HepG2 (cell line): ENCODE results near the gene ACAP2. TPM values are rescaled to one million over a fixed set of nuclear protein-coding genes. Genes with fewer than 3 reads are reported as not detected.
A peak's percentile ranks its signal among the peaks of the same experiment; 100 is the strongest.

Source experiments
- ATAC-seq: fragments of 200-7000 bp; cut with Tn5 transposase; 3 replicates; pipeline ENCODE4 v1.9.1; 2020; ENCODE audit warnings: mild to moderate bottlenecking, moderate library complexity
- BruUV-seq: library from RNA; stranded (reverse); fragments of 400-500 nt; replicated peaks from 2 replicates; lab custom pipeline; 2021; lab: Mats Ljungman, UMichigan
- CTCF ChIA-PET: fragments of 300-600 bp; formaldehyde crosslinking; extraction: SDS; loops from one replicate; lab custom pipeline; 2021; ENCODE audit warnings: low total read pairs, inconsistent platforms, low intra/inter-chr PET ratio; lab: Yijun Ruan, JAX
- POLR2A ChIA-PET: fragments of 350-600 bp; sonication (Branson Sonifier 250); formaldehyde crosslinking; loops from one replicate; lab custom pipeline; 2020; ENCODE audit warnings: antibody characterized with exemption, inconsistent platforms; lab: Yijun Ruan, JAX
- DNase-seq: peaks from one replicate; pipeline ENCODE4 v3.0.0-alpha.2; 2015; ENCODE audit warnings: low spot score
- FAIRE-seq: peaks from 3 replicates; lab custom pipeline; 2011; peaks lifted over from hg19 to GRCh38; lab: Jason Lieb, UNC
- H2AFZ ChIP-seq: one replicate; pipeline ENCODE4 v1.6.1; 2011; ENCODE audit warnings: low read length, inconsistent platforms
- H3K27ac ChIP-seq: fragments of 300-600 bp; 3 replicates; pipeline ENCODE4 v1.8.0; 2011; ENCODE audit warnings: mixed run types, mild to moderate bottlenecking, mixed read lengths, low read length, inconsistent platforms; ENCODE audit not compliant: insufficient read depth; ENCODE audit errors: extremely low read length
- H3K27me3 ChIP-seq, 2 experiments: fragments of 200-600 bp in 1 of 2; 2 replicates in 1 of 2; 3 replicates in 1 of 2; pipeline versions ENCODE4 v1.6.0 to v1.8.0; 2011; ENCODE audit warnings: low read length in 2 of 2, mild to moderate bottlenecking in 2 of 2, moderate library complexity in 2 of 2, inconsistent platforms in 1 of 2; ENCODE audit not compliant: insufficient read depth in 2 of 2, control insufficient read depth in 1 of 2
- H3K36me3 ChIP-seq, 2 experiments: fragments of 200-600 bp in 1 of 2; replicated peaks in 1 of 2; 2 replicates in 1 of 2; 3 replicates in 1 of 2; pipeline versions ENCODE4 v1.5.1 to v1.8.0; 2011; ENCODE audit warnings: low read length in 2 of 2, inconsistent platforms in 1 of 2; ENCODE audit not compliant: insufficient read depth in 2 of 2, control insufficient read depth in 1 of 2
- H3K4me1 ChIP-seq: 2 replicates; pipeline ENCODE4 v1.5.1; 2012; ENCODE audit warnings: low read length, inconsistent platforms; ENCODE audit not compliant: insufficient read depth
- H3K4me2 ChIP-seq: 2 replicates; pipeline ENCODE4 v1.6.0; 2011; ENCODE audit warnings: low read depth, low read length, inconsistent platforms
- H3K4me3 ChIP-seq, 3 experiments: fragments of 200-600 bp in 1 of 3; sonication (generic), shearing (Covaris generic) in 1 of 3; replicated peaks in 1 of 3; 2 replicates each; pipeline ENCODE4 v1.5.1; 2011 to 2016; ENCODE audit warnings: low read length in 3 of 3, inconsistent platforms in 2 of 3, low read depth in 2 of 3, mild to moderate bottlenecking in 2 of 3, control low read depth in 1 of 3, mixed read lengths in 1 of 3; ENCODE audit not compliant: insufficient read depth in 1 of 3
- H3K79me2 ChIP-seq: one replicate; pipeline ENCODE4 v1.6.1; 2011; ENCODE audit warnings: low read length, inconsistent platforms; ENCODE audit not compliant: insufficient read depth
- H3K9ac ChIP-seq: 2 replicates; pipeline ENCODE4 v1.6.0; 2011; ENCODE audit warnings: mild to moderate bottlenecking, low read depth, low read length, inconsistent platforms; ENCODE audit not compliant: insufficient read depth
- H3K9me3 ChIP-seq: 2 replicates; pipeline ENCODE4 v1.5.1; 2012; ENCODE audit warnings: mild to moderate bottlenecking, low read length
- H4K20me1 ChIP-seq: 2 replicates; pipeline ENCODE4 v1.6.0; 2011; ENCODE audit warnings: inconsistent platforms, mild to moderate bottlenecking, low read length, moderate library complexity; ENCODE audit not compliant: insufficient read depth
- GMEB2 ChIP-seq: IDR thresholded peaks from 2 replicates; pipeline ENCODE4 v1.6.1; 2016; ENCODE audit warnings: missing biosample characterization, missing genetic modification reagents, low read depth
- PPARG ChIP-seq: conservative IDR thresholded peaks from 2 replicates; pipeline ENCODE4 v1.6.1; 2016; ENCODE audit warnings: missing biosample characterization, missing genetic modification reagents
- SOX13 ChIP-seq, 3 experiments: fragments of 450-650 bp in 1 of 3; sonication (generic) in 1 of 3; formaldehyde crosslinking in 1 of 3; IDR thresholded peaks in 2 of 3; conservative IDR thresholded peaks in 1 of 3; 2 replicates each; pipeline versions ENCODE4 v1.5.0 to v1.6.1; 2016 to 2020; ENCODE audit warnings: antibody characterized with exemption in 1 of 3, mild to moderate bottlenecking in 1 of 3, missing compliant biosample characterization in 1 of 3, missing genetic modification reagents in 1 of 3, moderate library complexity in 1 of 3
- SOX5 ChIP-seq: IDR thresholded peaks from 2 replicates; pipeline ENCODE4 v1.6.1; 2016; ENCODE audit warnings: borderline replicate concordance
- ZNF224 ChIP-seq: sonication (generic); formaldehyde crosslinking; IDR thresholded peaks from 2 replicates; pipeline ENCODE4 v1.5.0; 2020; ENCODE audit warnings: mild to moderate bottlenecking, missing genetic modification reagents
- ZNF709 ChIP-seq: sonication (generic); formaldehyde crosslinking; IDR thresholded peaks from 2 replicates; pipeline ENCODE4 v1.5.0; 2020; ENCODE audit warnings: mild to moderate bottlenecking, missing genetic modification reagents
- WGBS: methylation state at CpG from one replicate; pipeline ENCODE4 v1.1.6; 2017; ENCODE audit warnings: low lambda C conversion rate; 5-methylcytosine and 5-hydroxymethylcytosine counted together
- in situ Hi-C: cut with HindIII; loops from 2 replicates; pipeline ENCODE4 v1.10.0; 2017; ENCODE audit warnings: low pct_unique_long_range_greater_than_20kb; ENCODE audit not compliant: extremely low pct_ligation_motif_present
- intact Hi-C: fragments of 100-400 bp; cut with micrococcal nuclease; formaldehyde crosslinking; loops from one replicate; pipeline ENCODE4 v1.10.0; 2022; ENCODE audit not compliant: unreplicated experiment
- polyA plus RNA-seq, 8 experiments: library from polyadenylated mRNA; depleted of rRNA in 3 of 8; stranded (reverse) in 7 of 8; unstranded in 1 of 8; fragments of >200 nt; fragmentation: Illumina TruSeq in 4 of 8; extraction: Trizol in 4 of 8; gene quantifications; 2 replicates each; pipeline versions ENCODE4 v1.2.1 to v1.2.3, GENCODE V29; 2011 to 2016; ENCODE audit warnings: low read depth in 4 of 8, missing spikeins in 1 of 8, mixed read lengths in 1 of 8; ENCODE audit not compliant: insufficient read depth in 1 of 8
- total RNA-seq, 5 experiments: library from RNA; depleted of rRNA; stranded (reverse); fragments of >200 nt; fragmentation: Illumina TruSeq; extraction: Trizol; gene quantifications; 2 replicates each; pipeline ENCODE4 v1.2.3, GENCODE V29; 2016; ENCODE audit warnings: low read depth in 1 of 5
- TF ChIP-seq, protein P1 (sequence below): fragments of 450-650 bp; IDR thresholded peaks from 2 replicates; pipeline ENCODE4 v1.6.1; 2017; ENCODE audit warnings: mild to moderate bottlenecking
- TF ChIP-seq, protein P2 (sequence below), 2 experiments: fragments of 450-650 bp in 1 of 2; sonication (generic) in 1 of 2; formaldehyde crosslinking; IDR thresholded peaks; 2 replicates each; pipeline versions ENCODE4 v1.5.0 to v1.8.0; 2020 to 2022; ENCODE audit warnings: mild to moderate bottlenecking in 1 of 2, missing genetic modification reagents in 1 of 2

The ACAP2 gene
- total and polyA plus RNA-seq, 2 of the 13 experiments (the other 11 are each of a cell fraction or from before 2014, with no cell fraction given), result 7.3 to 23.9 TPM

- TF ChIP-seq, protein P1, sequence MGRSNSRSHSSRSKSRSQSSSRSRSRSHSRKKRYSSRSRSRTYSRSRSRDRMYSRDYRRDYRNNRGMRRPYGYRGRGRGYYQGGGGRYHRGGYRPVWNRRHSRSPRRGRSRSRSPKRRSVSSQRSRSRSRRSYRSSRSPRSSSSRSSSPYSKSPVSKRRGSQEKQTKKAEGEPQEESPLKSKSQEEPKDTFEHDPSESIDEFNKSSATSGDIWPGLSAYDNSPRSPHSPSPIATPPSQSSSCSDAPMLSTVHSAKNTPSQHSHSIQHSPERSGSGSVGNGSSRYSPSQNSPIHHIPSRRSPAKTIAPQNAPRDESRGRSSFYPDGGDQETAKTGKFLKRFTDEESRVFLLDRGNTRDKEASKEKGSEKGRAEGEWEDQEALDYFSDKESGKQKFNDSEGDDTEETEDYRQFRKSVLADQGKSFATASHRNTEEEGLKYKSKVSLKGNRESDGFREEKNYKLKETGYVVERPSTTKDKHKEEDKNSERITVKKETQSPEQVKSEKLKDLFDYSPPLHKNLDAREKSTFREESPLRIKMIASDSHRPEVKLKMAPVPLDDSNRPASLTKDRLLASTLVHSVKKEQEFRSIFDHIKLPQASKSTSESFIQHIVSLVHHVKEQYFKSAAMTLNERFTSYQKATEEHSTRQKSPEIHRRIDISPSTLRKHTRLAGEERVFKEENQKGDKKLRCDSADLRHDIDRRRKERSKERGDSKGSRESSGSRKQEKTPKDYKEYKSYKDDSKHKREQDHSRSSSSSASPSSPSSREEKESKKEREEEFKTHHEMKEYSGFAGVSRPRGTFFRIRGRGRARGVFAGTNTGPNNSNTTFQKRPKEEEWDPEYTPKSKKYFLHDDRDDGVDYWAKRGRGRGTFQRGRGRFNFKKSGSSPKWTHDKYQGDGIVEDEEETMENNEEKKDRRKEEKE, result no peak
- TF ChIP-seq, protein P2, sequence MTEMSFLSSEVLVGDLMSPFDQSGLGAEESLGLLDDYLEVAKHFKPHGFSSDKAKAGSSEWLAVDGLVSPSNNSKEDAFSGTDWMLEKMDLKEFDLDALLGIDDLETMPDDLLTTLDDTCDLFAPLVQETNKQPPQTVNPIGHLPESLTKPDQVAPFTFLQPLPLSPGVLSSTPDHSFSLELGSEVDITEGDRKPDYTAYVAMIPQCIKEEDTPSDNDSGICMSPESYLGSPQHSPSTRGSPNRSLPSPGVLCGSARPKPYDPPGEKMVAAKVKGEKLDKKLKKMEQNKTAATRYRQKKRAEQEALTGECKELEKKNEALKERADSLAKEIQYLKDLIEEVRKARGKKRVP (CRISPR knock-in tag; IDR thresholded peaks at IDR 0.05), result no peak
Measured at GRCh38 chr3:195397524-195397923, 45.3 kb downstream of the ACAP2 start (continued).

GRCh38 chr3:195395208-195395816 is 47.5 kb downstream of the ACAP2 start:
- TF ChIP-seq SOX5 (CRISPR knock-in tag), result peak; percentile 51
- TF ChIP-seq SOX13 (IDR thresholded peaks at IDR 0.05), result no peak
- TF ChIP-seq SOX13 (CRISPR knock-in tag; conservative IDR thresholded peaks at IDR 0.05 in 1 of 2, IDR thresholded peaks at IDR 0.05 in 1 of 2), result peak in 1 of 2 experiments; percentile 61; a peak in 1 of 4 replicates
- no peak for TF ChIP-seq GMEB2
- no peak for TF ChIP-seq ZNF709 (CRISPR knock-in tag)
- no peak for TF ChIP-seq ZNF224 (CRISPR knock-in tag)
- peak; percentile 62 for TF ChIP-seq PPARG
- TF ChIP-seq, all 625 proteins: peak for 3
- FAIRE-seq (no peak), ATAC-seq (no peak), DNase-seq (peak; percentile 5)
- 98% methylated on average over 4 of the region's 4 CpGs for WGBS
- peaks cover 19% of the 10 kb centered on the region for H3K4me1 ChIP-seq
- no peaks in the 10 kb centered on the region for H4K20me1 ChIP-seq
- in situ Hi-C loops (no loop called here), intact Hi-C loops (no loop called here)
- no peaks in the 10 kb centered on the region for H3K27me3 ChIP-seq
- no peaks in the 10 kb centered on the region; a peak in 1 of 5 replicates for H3K36me3 ChIP-seq
- H3K79me2 ChIP-seq, result peaks cover 3% of the 10 kb centered on the region
- H3K9me3 ChIP-seq, result no peaks in the 10 kb centered on the region
- no peak overlapping the region for H3K27ac ChIP-seq
- ChIA-PET CTCF (no interaction called here), POLR2A (no interaction called here)
- H3K4me2 ChIP-seq, result no peak overlapping the region
- H2AFZ ChIP-seq, result no peak overlapping the region
- H3K9ac ChIP-seq, result no peak overlapping the region
- no TSS peak for BruUV-seq
- no peak overlapping the region for H3K4me3 ChIP-seq
